Stimulated activated CD8-positive, alpha-beta memory T cell treated with anti-CD3 and anti-CD28 coated beads, Interleukin-15, amount 100 ng/mL, for 48 hours (primary cell): ENCODE results near the gene ZNF775.
A peak's percentile ranks its signal among the peaks of the same experiment; 100 is the strongest.

Experiments
- DNase-seq, 2 donors: peaks; one replicate each; pipeline ENCODE4 v3.0.0-alpha.2; 2020; ENCODE audit warnings: low read depth in 2 of 2

The ZNF775 gene

GRCh38 chr7:150400788-150401423 lies 21.8 kb downstream of the ZNF775 start:
- DNase-seq = no peak

GRCh38 chr7:150401424-150401790 lies 22.3 kb downstream of the ZNF775 start:
- no peak for DNase-seq

- no peak for DNase-seq
Measured at GRCh38 chr7:150401861-150402631, 22.9 kb downstream of the ZNF775 start.

- DNase-seq = no peak
Measured at GRCh38 chr7:150402671-150403321, 23.7 kb downstream of the ZNF775 start.

GRCh38 chr7:150403376-150404171 lies 24.4 kb downstream of the ZNF775 start:
- no peak for DNase-seq

- DNase-seq = no peak
Measured at GRCh38 chr7:150404172-150404804, 25.2 kb downstream of the ZNF775 start.

- peak; percentile 73 to 74 for DNase-seq
Measured at GRCh38 chr7:150404805-150405583, 25.9 kb downstream of the ZNF775 start.

GRCh38 chr7:150405584-150406311 lies 26.6 kb downstream of the ZNF775 start:
- peak; percentile 17 to 28 for DNase-seq

GRCh38 chr7:150406312-150406566 lies 27.1 kb downstream of the ZNF775 start:
- no peak for DNase-seq

GRCh38 chr7:150406567-150407421 lies 27.7 kb downstream of the ZNF775 start:
- DNase-seq = no peak

- DNase-seq = no peak
Measured at GRCh38 chr7:150407588-150408392, 28.7 kb downstream of the ZNF775 start.

GRCh38 chr7:150408393-150409299 lies 29.5 kb downstream of the ZNF775 start:
- DNase-seq = no peak

GRCh38 chr7:150409300-150410030 lies 30.3 kb downstream of the ZNF775 start:
- no peak for DNase-seq

GRCh38 chr7:150410131-150410530 lies 31.0 kb downstream of the ZNF775 start:
- no peak for DNase-seq

- no peak for DNase-seq
Measured at GRCh38 chr7:150410680-150411346, 31.7 kb downstream of the ZNF775 start.

GRCh38 chr7:150411606-150412005 lies 32.5 kb downstream of the ZNF775 start:
- DNase-seq = no peak
